ENCODE measurements around the gene ADCK2.

DNA sequence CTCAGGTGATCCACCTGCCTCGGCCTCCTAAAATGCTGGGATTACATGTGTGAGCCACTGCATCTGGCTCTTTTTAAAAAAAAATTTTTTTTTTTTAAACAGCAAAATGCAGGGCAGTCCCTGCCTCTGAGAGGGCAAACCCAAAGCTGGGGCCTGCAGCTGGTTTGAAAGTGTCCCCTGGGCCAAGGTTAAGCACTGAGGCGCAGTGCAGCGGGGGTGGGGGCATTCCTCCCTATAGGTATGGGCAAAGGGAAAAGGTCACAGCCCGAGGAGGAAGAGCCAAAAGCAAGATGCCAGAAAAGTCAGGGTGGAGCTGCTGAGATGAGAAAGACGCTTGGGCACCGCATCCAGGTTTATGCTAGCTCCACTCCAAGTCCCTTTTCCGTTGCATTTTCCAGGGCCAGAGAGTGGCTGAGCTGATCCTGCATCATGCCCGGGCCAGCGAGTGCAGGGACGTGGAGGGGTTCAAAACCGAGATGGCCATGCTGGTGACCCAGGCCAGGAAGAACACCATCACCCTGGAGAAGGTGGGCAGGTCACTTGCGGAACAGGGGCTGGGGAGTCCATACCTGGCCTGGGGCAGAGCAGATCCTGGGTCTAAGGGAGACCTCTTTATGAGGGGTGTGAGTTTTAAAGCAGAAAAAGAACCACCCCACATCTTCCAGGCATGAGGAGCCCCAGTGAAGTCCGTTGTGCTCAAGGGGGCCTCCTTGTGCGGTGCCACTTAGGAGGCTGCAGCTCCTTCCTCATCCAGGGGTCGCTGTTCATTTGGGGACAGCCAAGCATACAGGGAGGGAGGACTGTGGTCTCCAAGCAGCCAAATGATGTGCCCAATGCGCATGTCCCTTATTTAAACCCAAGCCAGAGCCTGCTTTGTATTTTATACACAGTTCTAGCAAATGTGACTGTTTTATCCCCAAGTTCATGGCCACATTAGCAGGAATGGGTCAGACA is 16.7 kb downstream of the ADCK2 start:
- no peak for TF ChIP-seq POLR2A (IDR thresholded peaks at IDR 0.05)
- TF ChIP-seq, protein P1, sequence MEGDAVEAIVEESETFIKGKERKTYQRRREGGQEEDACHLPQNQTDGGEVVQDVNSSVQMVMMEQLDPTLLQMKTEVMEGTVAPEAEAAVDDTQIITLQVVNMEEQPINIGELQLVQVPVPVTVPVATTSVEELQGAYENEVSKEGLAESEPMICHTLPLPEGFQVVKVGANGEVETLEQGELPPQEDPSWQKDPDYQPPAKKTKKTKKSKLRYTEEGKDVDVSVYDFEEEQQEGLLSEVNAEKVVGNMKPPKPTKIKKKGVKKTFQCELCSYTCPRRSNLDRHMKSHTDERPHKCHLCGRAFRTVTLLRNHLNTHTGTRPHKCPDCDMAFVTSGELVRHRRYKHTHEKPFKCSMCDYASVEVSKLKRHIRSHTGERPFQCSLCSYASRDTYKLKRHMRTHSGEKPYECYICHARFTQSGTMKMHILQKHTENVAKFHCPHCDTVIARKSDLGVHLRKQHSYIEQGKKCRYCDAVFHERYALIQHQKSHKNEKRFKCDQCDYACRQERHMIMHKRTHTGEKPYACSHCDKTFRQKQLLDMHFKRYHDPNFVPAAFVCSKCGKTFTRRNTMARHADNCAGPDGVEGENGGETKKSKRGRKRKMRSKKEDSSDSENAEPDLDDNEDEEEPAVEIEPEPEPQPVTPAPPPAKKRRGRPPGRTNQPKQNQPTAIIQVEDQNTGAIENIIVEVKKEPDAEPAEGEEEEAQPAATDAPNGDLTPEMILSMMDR (IDR thresholded peaks at IDR 0.05): no peak

Measured in transverse colon (tissue), 3 donors.